GM18505 (cell line): ENCODE results near the gene MYBPC1.

ENCODE experiments used
- ATAC-seq: cut with Tn5 transposase; IDR thresholded peaks from one replicate; pipeline ENCODE4 v1.9.1; 2021; ENCODE audit not compliant: unreplicated experiment
- POLR2A ChIP-seq: IDR thresholded peaks from 4 replicates; pipeline ENCODE4 v1.6.1; 2011; ENCODE audit warnings: borderline replicate concordance; ENCODE audit not compliant: insufficient read depth, insufficient read length; ENCODE audit errors: extremely low read depth

MYBPC1 gene

GRCh38 chr12:101581190-101581589 lies 13.6 kb upstream of the MYBPC1 start:
- ATAC-seq = no peak
- TF ChIP-seq POLR2A = no peak

GRCh38 chr12:101582937-101583336 lies 11.8 kb upstream of the MYBPC1 start:
- no peak for TF ChIP-seq POLR2A
- no peak for ATAC-seq

- no peak for ATAC-seq
- TF ChIP-seq POLR2A = no peak
These were observed 4.4 kb upstream of the MYBPC1 start for GRCh38 chr12:101590383-101590782.

GRCh38 chr12:101591781-101592180 lies 3.0 kb upstream of the MYBPC1 start:
- ATAC-seq = no peak
- TF ChIP-seq POLR2A = no peak

- TF ChIP-seq POLR2A = no peak
- no peak for ATAC-seq
These were observed 2.3 kb upstream of the MYBPC1 start for GRCh38 chr12:101592448-101592847.

- no peak for TF ChIP-seq POLR2A
- no peak for ATAC-seq
These were observed 1.9 kb upstream of the MYBPC1 start for GRCh38 chr12:101592921-101593320.

- no peak for TF ChIP-seq POLR2A
- ATAC-seq = no peak
These were observed 1.4 kb downstream of the MYBPC1 start for GRCh38 chr12:101596172-101596571.

- ATAC-seq = no peak
- TF ChIP-seq POLR2A = no peak
These were observed 2.4 kb downstream of the MYBPC1 start for GRCh38 chr12:101597164-101597563.

GRCh38 chr12:101598483-101598882 lies 3.7 kb downstream of the MYBPC1 start:
- no peak for ATAC-seq
- no peak for TF ChIP-seq POLR2A

DNA sequence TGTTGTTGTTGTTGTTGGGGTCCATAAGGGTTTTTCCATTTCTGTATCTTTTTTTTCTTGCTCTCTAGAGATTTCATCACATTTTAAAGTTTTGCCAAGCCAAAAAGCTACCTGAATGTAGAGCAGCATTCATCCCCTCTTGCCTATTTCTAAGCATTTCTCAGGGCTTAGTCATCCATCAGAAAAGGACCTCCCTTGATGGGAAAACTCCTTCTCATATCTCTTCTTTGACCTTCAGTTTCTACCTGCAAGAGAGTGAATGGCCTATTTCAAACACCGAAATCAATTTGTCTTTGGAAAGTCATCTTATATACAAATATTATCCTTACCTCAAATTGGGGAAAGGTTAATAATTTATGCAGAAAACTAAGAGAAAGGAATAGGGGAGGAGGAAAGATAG lies 4.5 kb downstream of the MYBPC1 start:
- TF ChIP-seq POLR2A = no peak
- ATAC-seq = no peak

DNA sequence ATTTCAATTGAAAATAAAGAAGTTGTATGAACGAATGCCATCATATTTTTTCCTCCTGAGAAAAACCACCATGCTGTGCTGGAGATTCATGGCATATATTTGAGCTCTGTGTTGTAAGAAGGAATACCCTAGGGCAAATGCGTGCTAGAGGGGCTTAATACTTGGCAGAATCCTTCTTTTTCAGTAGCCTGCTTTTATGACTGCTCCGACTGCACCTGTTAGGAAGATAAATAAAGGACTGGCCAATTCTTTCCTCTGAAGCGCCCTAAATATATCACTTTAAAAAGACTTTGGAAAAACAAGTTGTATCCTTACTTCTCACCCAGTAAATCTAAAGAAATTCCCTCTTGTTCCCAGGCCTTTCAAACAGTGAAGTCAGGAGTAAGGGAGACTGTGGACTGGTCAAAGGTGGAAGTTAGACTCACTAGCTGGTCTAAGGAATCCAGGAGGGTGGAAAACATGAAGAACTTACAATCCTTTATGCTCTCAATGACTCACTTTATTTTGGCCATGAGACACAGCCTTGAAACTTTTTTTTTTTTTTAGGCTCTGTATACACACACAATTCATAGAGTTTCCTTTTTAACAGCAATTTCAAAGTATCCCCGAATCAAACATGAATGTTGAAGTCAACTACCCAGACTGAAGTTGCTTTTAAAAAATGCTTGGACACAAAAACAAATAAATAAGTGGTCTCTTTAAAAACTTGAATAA lies 5.2 kb downstream of the MYBPC1 start:
- no peak for TF ChIP-seq POLR2A
- ATAC-seq = no peak

GRCh38 chr12:101604132-101604531 lies 9.4 kb downstream of the MYBPC1 start:
- no peak for ATAC-seq
- TF ChIP-seq POLR2A = no peak

GRCh38 chr12:101607894-101608293 lies 13.1 kb downstream of the MYBPC1 start:
- ATAC-seq = no peak
- TF ChIP-seq POLR2A = no peak

- TF ChIP-seq POLR2A = no peak
- ATAC-seq = no peak
These were observed 13.7 kb downstream of the MYBPC1 start for GRCh38 chr12:101608301-101609133.
